DND-41 (cell line): ENCODE data around the gene COL23A1.

Experiments
- ATAC-seq: fragments of 200-7000 bp; cut with Tn5 transposase; 3 replicates; pipeline ENCODE4 v1.9.1; 2021; ENCODE audit warnings: low read depth; ENCODE audit not compliant: insufficient read depth
- DNase-seq: peaks from one replicate; pipeline ENCODE4 v3.0.0-alpha.2; 2020
- H2AFZ ChIP-seq: 2 replicates; pipeline ENCODE4 v1.6.0; 2012; ENCODE audit warnings: low read depth, low read length
- H3K27ac ChIP-seq: 2 replicates; pipeline ENCODE4 v1.5.1; 2012; ENCODE audit warnings: low read length, inconsistent platforms
- H3K27me3 ChIP-seq: fragments of 200-600 bp; sonication (generic); 2 replicates; pipeline ENCODE4 v1.6.0; 2012; ENCODE audit warnings: low read length, mild to moderate bottlenecking, inconsistent platforms; ENCODE audit not compliant: insufficient read depth, poor library complexity
- H3K36me3 ChIP-seq: 2 replicates; pipeline ENCODE4 v1.5.1; 2012; ENCODE audit warnings: low read length, inconsistent platforms; ENCODE audit not compliant: insufficient read depth
- H3K4me1 ChIP-seq: 2 replicates; pipeline ENCODE4 v1.5.1; 2012; ENCODE audit warnings: mild to moderate bottlenecking, low read length; ENCODE audit not compliant: insufficient read depth
- H3K4me2 ChIP-seq: 2 replicates; pipeline ENCODE4 v1.6.0; 2012; ENCODE audit warnings: mild to moderate bottlenecking, moderate library complexity, low read length, inconsistent platforms; ENCODE audit not compliant: insufficient read depth
- H3K4me3 ChIP-seq, 2 experiments: fragments of 200-600 bp in 1 of 2; shearing (Covaris generic) in 1 of 2; 2 replicates each; pipeline ENCODE4 v1.5.1; 2012 to 2016; ENCODE audit warnings: inconsistent platforms in 2 of 2, low read length in 2 of 2, mild to moderate bottlenecking in 2 of 2, low read depth in 1 of 2, moderate library complexity in 1 of 2
- H3K79me2 ChIP-seq: 2 replicates; pipeline ENCODE4 v1.6.0; 2012; ENCODE audit warnings: low read length, inconsistent platforms; ENCODE audit not compliant: insufficient read depth
- H3K9ac ChIP-seq: 2 replicates; pipeline ENCODE4 v1.6.0; 2012; ENCODE audit warnings: low read depth, mild to moderate bottlenecking, inconsistent platforms, low read length, moderate library complexity
- H3K9me3 ChIP-seq: 2 replicates; pipeline ENCODE4 v1.5.1; 2012; ENCODE audit warnings: low read length, moderate library complexity, mild to moderate bottlenecking, inconsistent platforms; ENCODE audit not compliant: insufficient read depth, severe bottlenecking
- H4K20me1 ChIP-seq: 2 replicates; pipeline ENCODE4 v1.6.0; 2012; ENCODE audit warnings: low read length; ENCODE audit not compliant: insufficient read depth
- EZH2 ChIP-seq: IDR thresholded peaks from 3 replicates; pipeline ENCODE4 v1.6.1; 2012; ENCODE audit warnings: borderline replicate concordance, low read depth, mild to moderate bottlenecking, moderate library complexity, low read length, inconsistent platforms; ENCODE audit not compliant: severe bottlenecking
- TF ChIP-seq, protein P1 (sequence below): IDR thresholded peaks from 2 replicates; pipeline ENCODE4 v1.5.1; 2012; ENCODE audit warnings: borderline replicate concordance, low read length, moderate library complexity, mild to moderate bottlenecking; ENCODE audit not compliant: poor library complexity, severe bottlenecking; ENCODE audit errors: extremely low read depth

The COL23A1 gene

DNA sequence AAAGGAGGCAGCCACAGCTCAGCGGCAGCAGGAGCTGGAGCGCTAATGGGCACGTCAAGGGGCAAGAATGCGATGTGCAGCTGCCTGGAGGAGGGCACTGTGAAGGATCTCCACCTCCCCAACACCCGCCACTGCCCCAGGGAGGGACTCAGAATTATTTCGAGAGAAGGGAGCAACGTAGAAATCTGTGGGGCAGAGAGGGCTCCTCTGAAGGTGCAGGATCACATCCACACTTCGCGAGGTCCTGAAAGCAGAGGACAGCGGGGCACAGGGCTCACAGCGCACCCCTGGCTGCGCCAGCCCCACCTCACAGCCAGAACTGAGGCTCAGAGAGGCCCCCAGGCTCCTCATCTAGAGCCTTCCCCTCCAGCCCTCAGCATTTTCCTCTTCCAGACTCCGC is 7.9 kb downstream of the COL23A1 start:
- no peak for DNase-seq
- peaks cover 2% of the 10 kb centered on the region for H3K27me3 ChIP-seq
- no peak overlapping the region for H3K4me2 ChIP-seq
- no peaks in the 10 kb centered on the region for H3K79me2 ChIP-seq
- H3K27ac ChIP-seq, result no peak overlapping the region
- no peaks in the 10 kb centered on the region for H3K4me1 ChIP-seq
- no peak overlapping the region for H3K9ac ChIP-seq
- H3K9me3 ChIP-seq, result peaks cover 4% of the 10 kb centered on the region
- H3K4me3 ChIP-seq, result no peak overlapping the region
- no peak overlapping the region for H2AFZ ChIP-seq
- no peak for ATAC-seq
- no peaks in the 10 kb centered on the region for H4K20me1 ChIP-seq
- TF ChIP-seq, protein P1, sequence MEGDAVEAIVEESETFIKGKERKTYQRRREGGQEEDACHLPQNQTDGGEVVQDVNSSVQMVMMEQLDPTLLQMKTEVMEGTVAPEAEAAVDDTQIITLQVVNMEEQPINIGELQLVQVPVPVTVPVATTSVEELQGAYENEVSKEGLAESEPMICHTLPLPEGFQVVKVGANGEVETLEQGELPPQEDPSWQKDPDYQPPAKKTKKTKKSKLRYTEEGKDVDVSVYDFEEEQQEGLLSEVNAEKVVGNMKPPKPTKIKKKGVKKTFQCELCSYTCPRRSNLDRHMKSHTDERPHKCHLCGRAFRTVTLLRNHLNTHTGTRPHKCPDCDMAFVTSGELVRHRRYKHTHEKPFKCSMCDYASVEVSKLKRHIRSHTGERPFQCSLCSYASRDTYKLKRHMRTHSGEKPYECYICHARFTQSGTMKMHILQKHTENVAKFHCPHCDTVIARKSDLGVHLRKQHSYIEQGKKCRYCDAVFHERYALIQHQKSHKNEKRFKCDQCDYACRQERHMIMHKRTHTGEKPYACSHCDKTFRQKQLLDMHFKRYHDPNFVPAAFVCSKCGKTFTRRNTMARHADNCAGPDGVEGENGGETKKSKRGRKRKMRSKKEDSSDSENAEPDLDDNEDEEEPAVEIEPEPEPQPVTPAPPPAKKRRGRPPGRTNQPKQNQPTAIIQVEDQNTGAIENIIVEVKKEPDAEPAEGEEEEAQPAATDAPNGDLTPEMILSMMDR, result no peak
- H3K36me3 ChIP-seq, result no peaks in the 10 kb centered on the region

DNA sequence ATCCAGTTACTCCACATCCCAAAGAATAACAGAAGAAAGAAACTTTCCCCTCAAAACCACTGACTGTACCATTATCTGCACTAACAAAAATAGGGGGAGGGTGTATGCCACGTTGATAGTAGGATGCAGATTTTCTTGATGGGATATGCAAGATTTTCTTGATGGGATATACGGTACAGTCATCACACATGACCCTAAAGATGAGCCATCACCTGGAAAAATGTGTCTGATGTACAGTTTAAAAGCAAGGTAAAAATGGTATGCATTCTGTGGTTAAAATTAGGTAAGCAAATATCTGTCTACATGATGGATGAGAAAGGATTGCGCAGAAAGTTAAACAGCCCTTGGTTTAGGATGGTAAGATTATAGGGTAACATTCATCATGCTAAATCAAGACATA is 8.6 kb downstream of the COL23A1 start:
- H3K36me3 ChIP-seq, result no peaks in the 10 kb centered on the region

DNA sequence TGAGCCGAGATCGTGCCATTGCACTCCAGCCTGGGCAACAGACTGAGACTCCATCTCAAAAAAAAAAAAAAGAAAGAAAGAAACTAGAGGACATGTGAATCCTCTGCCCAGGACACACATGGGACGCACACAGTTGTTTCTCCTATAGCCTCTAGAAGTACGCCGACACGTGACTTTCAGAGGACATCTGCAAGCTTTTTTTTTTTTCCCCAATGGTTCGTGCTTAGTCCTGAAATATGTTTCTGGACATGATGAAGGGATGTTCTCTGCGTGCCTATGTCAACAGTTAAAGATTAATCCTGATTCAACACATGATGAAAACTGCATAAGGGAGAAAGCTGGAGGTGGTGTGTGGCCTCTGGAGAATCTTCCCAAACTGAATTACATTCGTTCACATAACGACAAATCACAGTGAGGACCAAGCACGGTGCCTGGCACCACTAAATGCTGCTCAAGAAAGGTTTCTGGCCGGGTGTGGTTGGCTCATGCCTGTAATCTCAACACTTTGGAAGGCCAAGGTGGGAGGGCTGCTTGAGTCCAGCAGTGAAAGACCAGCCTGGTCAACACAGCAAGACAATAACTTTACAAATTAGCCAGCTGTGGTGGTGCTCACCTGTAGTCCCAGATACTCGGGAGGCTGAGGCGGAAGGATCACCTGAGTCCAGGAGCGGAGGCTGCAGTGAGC is 9.8 kb downstream of the COL23A1 start:
- no peak overlapping the region for H2AFZ ChIP-seq
- no peaks in the 10 kb centered on the region for H4K20me1 ChIP-seq
- TF ChIP-seq, protein P1, result no peak
- no peak for TF ChIP-seq EZH2
- no peak for DNase-seq
- ATAC-seq, result no peak
- no peak overlapping the region for H3K27ac ChIP-seq
- H3K4me2 ChIP-seq, result no peak overlapping the region
- H3K27me3 ChIP-seq, result peaks cover 2% of the 10 kb centered on the region
- no peak overlapping the region for H3K4me3 ChIP-seq
- no peaks in the 10 kb centered on the region for H3K4me1 ChIP-seq
- peaks cover 2% of the 10 kb centered on the region for H3K9me3 ChIP-seq
- no peaks in the 10 kb centered on the region for H3K36me3 ChIP-seq
- H3K79me2 ChIP-seq, result no peaks in the 10 kb centered on the region
- H3K9ac ChIP-seq, result no peak overlapping the region

More for the DNA sequence above, 8.6 kb downstream of the COL23A1 start:
- Histone ChIP-seq H4K20me1 (no peaks in the 10 kb centered on the region), H3K79me2 (no peaks in the 10 kb centered on the region), H3K4me1 (no peaks in the 10 kb centered on the region), H3K9me3 (peaks cover 4% of the 10 kb centered on the region), H2AFZ (no peak overlapping the region), H3K27me3 (peaks cover 2% of the 10 kb centered on the region), H3K27ac (no peak overlapping the region), H3K4me3 (no peak overlapping the region), H3K9ac (no peak overlapping the region), H3K4me2 (no peak overlapping the region)
- ATAC-seq (no peak), DNase-seq (no peak)
- no peak for TF ChIP-seq EZH2
- TF ChIP-seq, protein P1, result no peak

DNA sequence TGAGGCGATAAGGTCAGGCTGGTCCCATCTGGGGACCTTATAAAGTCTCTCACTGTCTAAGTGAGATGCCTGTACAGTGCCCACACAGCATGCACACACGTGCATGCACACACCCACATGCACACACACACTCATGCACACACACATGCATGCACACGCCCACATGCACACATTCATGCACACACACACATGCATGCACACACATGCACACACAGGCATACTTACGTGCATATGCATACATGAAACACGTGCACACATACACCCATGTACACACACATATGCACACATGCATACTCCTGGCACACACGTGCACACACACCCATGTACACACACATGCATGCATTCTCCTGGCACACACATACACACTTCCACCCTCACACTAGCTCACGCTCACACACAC is 12.2 kb downstream of the COL23A1 start:
- peaks cover 2% of the 10 kb centered on the region for H3K27me3 ChIP-seq
- no peak overlapping the region for H3K27ac ChIP-seq
- H3K79me2 ChIP-seq, result no peaks in the 10 kb centered on the region
- no peak overlapping the region for H3K4me2 ChIP-seq
- ATAC-seq, result no peak
- H3K9me3 ChIP-seq, result no peaks in the 10 kb centered on the region
- H3K36me3 ChIP-seq, result no peaks in the 10 kb centered on the region
- DNase-seq, result no peak
- no peak overlapping the region for H3K4me3 ChIP-seq
- no peak overlapping the region for H3K9ac ChIP-seq
- H3K4me1 ChIP-seq, result no peaks in the 10 kb centered on the region
- H4K20me1 ChIP-seq, result no peaks in the 10 kb centered on the region
- TF ChIP-seq, protein P1, result no peak
- no peak for TF ChIP-seq EZH2
- H2AFZ ChIP-seq, result no peak overlapping the region
